Left forelimb (tissue), 1 donor: ENCODE results near the gene MAP2.
"Not testable (repeated sequence)": the region's sequence is repeated elsewhere in the genome, so short reads cannot be mapped to it uniquely, and the experiment has no call there.

Experiments used
- DNase-seq: peaks from one replicate; pipeline ENCODE4 v3.0.0-alpha.2; 2018; ENCODE audit warnings: low spot score

MAP2 gene

GRCh38 chr2:209473930-209474419 lies 50.1 kb downstream of the MAP2 start:
- DNase-seq, result no peak

GRCh38 chr2:209474960-209475359 lies 51.1 kb downstream of the MAP2 start:
- DNase-seq, result no peak

- DNase-seq, result no peak
Observed at GRCh38 chr2:209476367-209477208, 52.7 kb downstream of the MAP2 start.

- not testable (repeated sequence) for DNase-seq
Observed at GRCh38 chr2:209492296-209492695, 68.4 kb downstream of the MAP2 start.

- not testable (repeated sequence) for DNase-seq
Observed at GRCh38 chr2:209495068-209495620, 71.3 kb downstream of the MAP2 start.

GRCh38 chr2:209495855-209496585 lies 72.2 kb downstream of the MAP2 start:
- no peak for DNase-seq

GRCh38 chr2:209496586-209496982 lies 72.7 kb downstream of the MAP2 start:
- DNase-seq, result no peak

GRCh38 chr2:209498614-209499013 lies 74.8 kb downstream of the MAP2 start:
- DNase-seq, result no peak

GRCh38 chr2:209499069-209499468 lies 75.2 kb downstream of the MAP2 start:
- no peak for DNase-seq

GRCh38 chr2:209501579-209501978 lies 77.7 kb downstream of the MAP2 start:
- DNase-seq, result no peak

- no peak for DNase-seq
Observed at GRCh38 chr2:209505410-209505809, 81.6 kb downstream of the MAP2 start.

- no peak for DNase-seq
Observed at GRCh38 chr2:209508255-209508654, 84.4 kb downstream of the MAP2 start.

GRCh38 chr2:209511637-209512036 lies 87.8 kb downstream of the MAP2 start:
- no peak for DNase-seq

GRCh38 chr2:209512971-209513370 lies 89.1 kb downstream of the MAP2 start:
- DNase-seq, result no peak

- DNase-seq, result no peak
Observed at GRCh38 chr2:209517436-209517835, 93.6 kb downstream of the MAP2 start.

GRCh38 chr2:209519271-209519670 lies 95.4 kb downstream of the MAP2 start:
- DNase-seq, result no peak

GRCh38 chr2:209519906-209520305 lies 96.1 kb downstream of the MAP2 start:
- no peak for DNase-seq

- DNase-seq, result no peak
Observed at GRCh38 chr2:209523041-209523740, 99.3 kb downstream of the MAP2 start.

GRCh38 chr2:209523867-209524266 lies 100.0 kb downstream of the MAP2 start:
- DNase-seq, result no peak

- DNase-seq, result no peak
Observed at GRCh38 chr2:209525331-209525730, 101.5 kb downstream of the MAP2 start.

- DNase-seq, result no peak
Observed at GRCh38 chr2:209525834-209526281, 102.0 kb downstream of the MAP2 start.

GRCh38 chr2:209526561-209526960 lies 102.7 kb downstream of the MAP2 start:
- DNase-seq, result no peak
